ENCODE data around the gene MAN1A2.
"Not testable (repeated sequence)": the region's sequence is repeated elsewhere in the genome, so short reads cannot be mapped to it uniquely, and the experiment has no call there.

The MAN1A2 gene

GRCh38 chr1:117367046-117368025 is at the start of gene MAN1A2:
MAN1A2 (plus strand) TSS chr1:117367449; CDS start chr1:117368184, 735 bp downstream.
- DNase-seq (ENCODE audit: low spot score): no peak

GRCh38 chr1:117318011-117318410 is 49.2 kb upstream of the MAN1A2 start:
- no peak for DNase-seq (ENCODE audit: low spot score)

- no peak for DNase-seq (ENCODE audit: low spot score)
Measured at GRCh38 chr1:117318426-117318825, 48.8 kb upstream of the MAN1A2 start.

DNA sequence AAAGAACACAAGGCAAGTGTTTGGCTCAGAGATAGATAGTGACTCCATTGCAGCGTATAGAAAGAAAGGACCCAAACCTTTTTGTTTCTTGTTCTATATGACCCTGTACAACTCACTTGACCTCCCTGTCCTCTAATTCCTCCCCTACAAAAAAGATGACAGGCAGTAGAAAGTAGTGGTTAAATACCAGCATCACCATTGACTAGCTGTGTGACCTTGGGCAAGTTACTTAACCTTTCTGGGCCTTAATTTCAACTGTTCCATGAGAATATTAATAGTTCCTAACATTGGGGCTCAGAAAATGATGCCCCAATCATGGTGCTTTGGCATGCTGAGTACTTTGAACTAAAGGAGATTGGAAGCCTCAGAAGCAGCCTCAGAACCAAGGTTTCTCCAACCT is 46.7 kb upstream of the MAN1A2 start:
- no peak for DNase-seq (ENCODE audit: low spot score)

- no peak for DNase-seq (ENCODE audit: low spot score)
Measured at GRCh38 chr1:117321680-117322609, 45.3 kb upstream of the MAN1A2 start.

- DNase-seq (ENCODE audit: low spot score): no peak
Measured at GRCh38 chr1:117324357-117324756, 42.9 kb upstream of the MAN1A2 start.

DNA sequence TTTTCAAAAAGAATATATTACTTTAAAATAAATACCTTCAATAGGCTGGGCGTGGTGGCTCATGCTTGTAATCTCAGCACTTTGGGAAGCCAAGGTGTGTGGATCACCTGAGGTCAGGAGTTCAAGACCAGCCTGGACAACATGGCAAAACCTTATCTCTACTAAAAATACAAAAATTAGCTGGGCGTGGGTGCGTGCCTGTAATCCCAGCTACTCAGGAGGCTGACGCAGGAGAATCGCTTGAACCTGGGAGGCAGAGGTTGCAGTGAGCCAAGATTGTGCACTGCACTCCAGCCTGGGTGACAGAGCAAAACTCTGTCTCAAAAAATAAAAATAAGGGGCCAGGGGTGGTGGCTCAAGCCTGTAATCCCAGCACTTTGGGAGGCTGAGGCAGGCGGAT is 41.2 kb upstream of the MAN1A2 start:
- DNase-seq (ENCODE audit: low spot score): not testable (repeated sequence)

DNA sequence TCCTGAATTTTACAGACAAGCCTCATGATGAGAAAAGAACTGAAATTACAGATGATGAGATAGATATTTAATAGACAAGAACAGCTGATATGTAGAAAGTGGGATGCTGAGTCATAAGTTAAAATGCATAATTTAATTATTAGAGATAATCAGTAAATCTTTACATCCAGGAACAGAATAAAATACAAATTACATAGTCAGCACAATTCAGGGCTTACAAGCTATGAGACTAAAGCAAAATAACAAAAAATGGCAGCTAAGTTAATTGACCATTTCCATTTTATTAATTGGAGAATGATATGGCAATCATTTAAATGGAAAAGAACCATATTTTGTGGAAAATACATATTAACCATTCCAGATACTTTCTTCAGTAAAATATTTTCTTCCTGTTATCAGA is 40.2 kb upstream of the MAN1A2 start:
- no peak for DNase-seq (ENCODE audit: low spot score)

DNA sequence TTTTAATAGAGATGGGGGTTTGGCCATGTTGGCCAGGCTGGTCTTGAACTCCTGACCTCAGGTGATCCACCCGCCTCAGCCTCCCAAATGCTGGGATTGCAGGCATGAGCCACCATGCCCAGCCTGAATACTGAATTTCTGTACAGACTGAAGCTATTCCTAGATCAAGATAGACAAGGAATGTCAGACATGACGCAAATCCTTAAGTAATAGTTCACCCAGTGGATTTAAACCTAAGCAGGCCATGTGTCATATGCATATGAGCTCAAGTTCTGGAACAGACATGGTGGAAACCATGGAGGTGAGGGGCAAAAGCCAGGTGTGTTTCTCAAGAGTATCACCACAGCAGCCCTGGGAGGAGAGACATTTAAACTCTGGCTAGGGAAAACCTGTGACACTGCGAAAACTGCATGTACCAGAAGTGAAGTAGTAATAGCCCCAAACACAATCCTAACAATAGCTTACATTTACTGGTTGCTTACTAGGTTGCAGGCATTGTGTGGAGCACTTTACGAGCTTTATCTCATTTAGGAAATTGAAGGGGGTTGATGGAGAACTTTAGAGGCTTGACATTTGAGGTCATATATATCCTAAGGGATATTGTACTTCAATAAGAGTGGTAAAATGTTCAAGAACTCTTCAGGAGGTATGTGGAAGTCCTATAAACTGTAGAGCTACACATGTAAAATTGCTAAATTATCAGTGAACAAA is 31.7 kb upstream of the MAN1A2 start:
- no peak for DNase-seq (ENCODE audit: low spot score)

DNA sequence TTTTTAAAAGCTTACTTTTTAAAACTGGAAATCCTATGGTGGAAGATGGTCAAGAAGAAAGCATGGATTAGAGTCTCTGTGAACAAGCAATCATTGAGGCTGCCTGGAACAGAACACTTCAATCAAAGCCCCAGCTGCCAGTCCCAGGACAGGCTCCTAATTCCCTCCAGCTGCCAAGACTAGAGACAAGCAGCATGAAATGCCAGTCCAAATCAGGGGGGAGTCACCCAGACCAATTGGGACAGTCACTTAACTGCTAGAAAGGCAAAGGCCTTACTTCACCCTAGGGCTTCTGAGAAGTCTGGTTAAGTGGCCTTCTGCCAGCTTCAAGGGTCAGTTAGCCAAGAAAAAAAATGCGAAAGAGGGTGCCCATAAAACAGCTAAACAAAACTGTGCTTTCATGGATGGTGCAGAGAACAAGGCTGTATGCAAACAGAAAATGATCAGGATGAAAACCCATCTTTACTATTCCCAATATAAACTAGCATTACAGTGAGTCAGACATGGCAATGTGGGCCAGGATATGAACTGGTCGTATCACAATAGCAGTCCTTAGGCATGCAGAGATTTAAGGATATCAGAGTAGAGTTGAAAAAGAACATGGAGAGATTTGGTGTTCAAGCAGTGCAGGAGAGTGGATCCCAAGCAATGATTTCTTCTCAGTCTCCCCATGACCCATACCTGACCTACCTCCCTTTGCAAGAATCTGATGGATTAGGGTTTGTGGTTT is 31.0 kb upstream of the MAN1A2 start:
- DNase-seq (ENCODE audit: low spot score): peak; percentile 8

- peak; percentile 10 for DNase-seq (ENCODE audit: low spot score)
Measured at GRCh38 chr1:117339866-117340700, 27.2 kb upstream of the MAN1A2 start.

DNA sequence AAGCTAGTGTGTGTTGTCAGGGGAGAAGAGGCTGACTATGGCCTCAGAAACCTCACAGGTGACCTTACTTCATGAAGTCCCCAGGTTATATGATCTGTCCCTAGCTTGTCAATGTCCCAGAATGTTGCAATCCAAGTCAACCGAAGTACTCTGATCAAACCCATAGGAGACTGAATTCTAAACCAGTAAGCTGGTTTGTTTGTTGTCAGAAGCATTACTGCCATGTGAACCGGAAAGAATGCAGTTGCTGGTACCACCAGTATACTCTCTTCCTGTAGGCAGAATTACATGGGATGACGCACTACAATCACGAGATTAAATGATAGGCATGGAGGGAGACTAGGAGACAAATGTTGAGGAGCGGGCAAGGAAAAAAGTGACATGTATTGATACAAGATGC is 26.1 kb upstream of the MAN1A2 start:
- DNase-seq (ENCODE audit: low spot score): no peak

GRCh38 chr1:117342397-117342796 is 24.9 kb upstream of the MAN1A2 start:
- no peak for DNase-seq (ENCODE audit: low spot score)

- no peak for DNase-seq (ENCODE audit: low spot score)
Measured at GRCh38 chr1:117346206-117346928, 20.9 kb upstream of the MAN1A2 start.

GRCh38 chr1:117347907-117348306 is 19.3 kb upstream of the MAN1A2 start:
- no peak for DNase-seq (ENCODE audit: low spot score)

DNA sequence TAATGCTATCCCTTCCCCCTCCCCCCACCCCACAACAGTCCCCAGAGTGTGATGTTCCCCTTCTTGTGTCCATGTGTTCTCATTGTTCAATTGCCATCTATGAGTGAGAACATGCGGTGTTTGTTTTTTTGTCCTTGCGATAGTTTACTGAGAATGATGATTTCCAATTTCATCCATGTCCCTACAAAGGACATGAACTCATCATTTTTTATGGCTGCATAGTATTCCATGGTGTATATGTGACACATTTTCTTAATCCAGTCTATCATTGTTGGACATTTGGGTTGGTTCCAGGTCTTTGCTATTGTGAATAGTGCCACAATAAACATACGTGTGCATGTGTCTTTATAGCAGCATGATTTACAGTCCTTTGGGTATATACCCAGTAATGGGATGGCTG is 14.6 kb upstream of the MAN1A2 start:
- DNase-seq (ENCODE audit: low spot score): not testable (repeated sequence)

- not testable (repeated sequence) for DNase-seq (ENCODE audit: low spot score)
Measured at GRCh38 chr1:117357833-117358603, 9.2 kb upstream of the MAN1A2 start.

GRCh38 chr1:117358604-117358887 is 8.7 kb upstream of the MAN1A2 start:
- DNase-seq (ENCODE audit: low spot score): not testable (repeated sequence)
